AG09309 (cell line): ENCODE results near the gene FAM204A.

Experiments used
- DNase-seq: peaks from one replicate; pipeline ENCODE4 v3.0.0-alpha.2; 2010; ENCODE audit warnings: low read depth
- H3K4me3 ChIP-seq: 2 replicates; pipeline ENCODE4 v1.5.1; 2011; ENCODE audit warnings: mild to moderate bottlenecking, low read depth, low read length, moderate library complexity; ENCODE audit not compliant: control insufficient read depth
- CTCF ChIP-seq: IDR thresholded peaks from 2 replicates; pipeline ENCODE4 v1.5.1; 2011; ENCODE audit warnings: mild to moderate bottlenecking, low read depth, low read length, inconsistent platforms; ENCODE audit not compliant: insufficient read depth, control insufficient read depth; ENCODE audit errors: missing control alignments

Gene FAM204A

GRCh38 chr10:118341791-118342637 is at the start of gene FAM204A:
FAM204A (minus strand) TSS chr10:118342324; CDS start chr10:118336415, 5,909 bp downstream.
- TF ChIP-seq CTCF = no peak
- peak; percentile 71 for DNase-seq
- H3K4me3 ChIP-seq = peak within 1 kb of the TSS; percentile 79

- TF ChIP-seq CTCF = no peak
- H3K4me3 ChIP-seq = no peak overlapping the region
- DNase-seq = no peak
Observed at GRCh38 chr10:118383699-118384098, 41.6 kb upstream of the FAM204A start.

- no peak for TF ChIP-seq CTCF
- no peak overlapping the region for H3K4me3 ChIP-seq
- no peak for DNase-seq
Observed at GRCh38 chr10:118383063-118383689, 41.1 kb upstream of the FAM204A start.

DNA sequence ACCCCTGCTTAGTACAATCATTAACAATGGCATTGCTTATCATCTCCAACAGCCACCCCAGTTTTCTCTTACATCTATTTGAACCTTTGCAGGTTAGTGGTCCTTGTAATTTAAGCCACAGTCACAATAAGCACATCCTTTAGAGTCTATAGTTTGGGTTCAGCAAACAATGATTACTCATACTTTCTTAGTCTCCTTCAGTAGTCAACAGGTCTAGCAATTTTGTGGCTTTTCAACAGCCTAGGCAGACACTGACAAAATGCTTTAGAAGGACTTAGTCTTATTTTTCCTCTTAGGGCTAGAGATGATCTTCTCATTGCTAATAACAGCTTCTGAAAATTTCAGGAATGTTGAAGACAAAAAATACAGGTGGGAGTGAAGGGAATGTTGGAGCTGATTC is 32.3 kb upstream of the FAM204A start:
- H3K4me3 ChIP-seq = no peak overlapping the region
- TF ChIP-seq CTCF = no peak
- DNase-seq = no peak

- TF ChIP-seq CTCF = no peak
- DNase-seq = peak; percentile 42
- no peak overlapping the region for H3K4me3 ChIP-seq
Observed at GRCh38 chr10:118373786-118374185, 31.7 kb upstream of the FAM204A start.

GRCh38 chr10:118370499-118370898 is 28.4 kb upstream of the FAM204A start:
- no peak overlapping the region for H3K4me3 ChIP-seq
- TF ChIP-seq CTCF = no peak
- DNase-seq = no peak
